Osteocyte (in vitro differentiated cells): ENCODE results near the gene GLI1. TPM values are rescaled to one million over a fixed set of nuclear protein-coding genes. Genes with fewer than 3 reads are reported as not detected.
"Not testable (repeated sequence)": the region's sequence is repeated elsewhere in the genome, so short reads cannot be mapped to it uniquely, and the experiment has no call there.

Experiments used
- DNase-seq: peaks from one replicate; pipeline ENCODE4 v3.0.0; 2021; ENCODE audit warnings: mixed read lengths; ENCODE audit not compliant: unreplicated experiment; ENCODE audit errors: extremely low spot score
- H3K27ac Mint-ChIP-seq: one replicate; pipeline ENCODE4 v1.8.0; 2021; ENCODE audit warnings: mild to moderate bottlenecking, mixed read lengths; ENCODE audit not compliant: unreplicated experiment
- H3K27me3 Mint-ChIP-seq: one replicate; pipeline ENCODE4 v1.8.0; 2021; ENCODE audit warnings: mixed read lengths; ENCODE audit not compliant: unreplicated experiment
- H3K36me3 Mint-ChIP-seq: one replicate; pipeline ENCODE4 v1.8.0; 2021; ENCODE audit warnings: mixed read lengths; ENCODE audit not compliant: unreplicated experiment
- H3K4me1 Mint-ChIP-seq: one replicate; pipeline ENCODE4 v1.8.0; 2021; ENCODE audit warnings: mixed read lengths; ENCODE audit not compliant: unreplicated experiment
- H3K4me3 Mint-ChIP-seq: one replicate; pipeline ENCODE4 v1.8.0; 2021; ENCODE audit warnings: mild to moderate bottlenecking, moderate library complexity, mixed read lengths; ENCODE audit not compliant: unreplicated experiment
- H3K9me3 Mint-ChIP-seq: one replicate; pipeline ENCODE4 v1.8.0; 2021; ENCODE audit warnings: mixed read lengths; ENCODE audit not compliant: unreplicated experiment
- total RNA-seq: library from RNA; stranded (reverse); gene quantifications from 2 replicates; pipeline ENCODE4 v1.2.1, GENCODE V29; 2021
- TF ChIP-seq, protein P1 (sequence below): fragments of 200-600 bp; sonication (generic); IDR thresholded peaks from 2 replicates; pipeline ENCODE4 v1.5.0; 2021; ENCODE audit warnings: antibody characterized with exemption, mild to moderate bottlenecking, moderate library complexity

Gene GLI1
- total RNA-seq, 1 donor from 2014 or later = 7.7 TPM

DNA sequence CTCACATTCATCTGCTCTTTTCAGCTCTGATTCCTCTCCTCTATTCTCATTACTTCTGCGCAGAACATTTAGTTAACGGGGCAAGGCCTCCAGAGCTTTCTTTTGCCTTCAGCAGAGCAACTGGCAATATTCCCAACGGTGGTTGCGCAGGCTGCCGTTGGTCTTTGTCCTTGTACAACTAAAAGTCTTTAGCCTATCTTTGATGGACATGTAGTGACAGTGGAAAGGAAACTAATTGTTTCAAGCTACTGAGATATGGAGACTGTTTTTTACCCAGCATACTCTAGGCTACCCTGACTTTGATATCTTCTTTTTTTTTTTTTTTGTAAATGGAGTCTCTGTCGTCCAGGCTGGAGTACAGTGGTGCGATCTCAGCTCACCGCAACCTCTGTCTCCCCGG lies 41.3 kb upstream of the GLI1 start:
- peaks cover 16% of the 10 kb centered on the region for H3K36me3 Mint-ChIP-seq
- no peak overlapping the region for H3K27ac Mint-ChIP-seq
- H3K4me1 Mint-ChIP-seq = peaks cover 3% of the 10 kb centered on the region
- no peak overlapping the region for H3K4me3 Mint-ChIP-seq
- TF ChIP-seq, protein P1, sequence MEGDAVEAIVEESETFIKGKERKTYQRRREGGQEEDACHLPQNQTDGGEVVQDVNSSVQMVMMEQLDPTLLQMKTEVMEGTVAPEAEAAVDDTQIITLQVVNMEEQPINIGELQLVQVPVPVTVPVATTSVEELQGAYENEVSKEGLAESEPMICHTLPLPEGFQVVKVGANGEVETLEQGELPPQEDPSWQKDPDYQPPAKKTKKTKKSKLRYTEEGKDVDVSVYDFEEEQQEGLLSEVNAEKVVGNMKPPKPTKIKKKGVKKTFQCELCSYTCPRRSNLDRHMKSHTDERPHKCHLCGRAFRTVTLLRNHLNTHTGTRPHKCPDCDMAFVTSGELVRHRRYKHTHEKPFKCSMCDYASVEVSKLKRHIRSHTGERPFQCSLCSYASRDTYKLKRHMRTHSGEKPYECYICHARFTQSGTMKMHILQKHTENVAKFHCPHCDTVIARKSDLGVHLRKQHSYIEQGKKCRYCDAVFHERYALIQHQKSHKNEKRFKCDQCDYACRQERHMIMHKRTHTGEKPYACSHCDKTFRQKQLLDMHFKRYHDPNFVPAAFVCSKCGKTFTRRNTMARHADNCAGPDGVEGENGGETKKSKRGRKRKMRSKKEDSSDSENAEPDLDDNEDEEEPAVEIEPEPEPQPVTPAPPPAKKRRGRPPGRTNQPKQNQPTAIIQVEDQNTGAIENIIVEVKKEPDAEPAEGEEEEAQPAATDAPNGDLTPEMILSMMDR = no peak
- no peaks in the 10 kb centered on the region for H3K27me3 Mint-ChIP-seq
- H3K9me3 Mint-ChIP-seq = no peaks in the 10 kb centered on the region
- no peak for DNase-seq

- Mint-ChIP-seq H3K27ac (no peak overlapping the region), H3K36me3 (peaks cover 18% of the 10 kb centered on the region), H3K4me3 (no peak overlapping the region), H3K27me3 (no peaks in the 10 kb centered on the region), H3K4me1 (peaks cover 3% of the 10 kb centered on the region), H3K9me3 (no peaks in the 10 kb centered on the region)
- TF ChIP-seq, protein P1 = no peak
- no peak for DNase-seq
Observed at GRCh38 chr12:57419495-57419894, 40.1 kb upstream of the GLI1 start.

- H3K36me3 Mint-ChIP-seq = peaks cover 20% of the 10 kb centered on the region
- DNase-seq = no peak
- no peak overlapping the region for H3K27ac Mint-ChIP-seq
- no peaks in the 10 kb centered on the region for H3K27me3 Mint-ChIP-seq
- TF ChIP-seq, protein P1 = no peak
- no peaks in the 10 kb centered on the region for H3K9me3 Mint-ChIP-seq
- H3K4me1 Mint-ChIP-seq = peaks cover 3% of the 10 kb centered on the region
- H3K4me3 Mint-ChIP-seq = no peak overlapping the region
Observed at GRCh38 chr12:57420482-57420881, 39.1 kb upstream of the GLI1 start.

DNA sequence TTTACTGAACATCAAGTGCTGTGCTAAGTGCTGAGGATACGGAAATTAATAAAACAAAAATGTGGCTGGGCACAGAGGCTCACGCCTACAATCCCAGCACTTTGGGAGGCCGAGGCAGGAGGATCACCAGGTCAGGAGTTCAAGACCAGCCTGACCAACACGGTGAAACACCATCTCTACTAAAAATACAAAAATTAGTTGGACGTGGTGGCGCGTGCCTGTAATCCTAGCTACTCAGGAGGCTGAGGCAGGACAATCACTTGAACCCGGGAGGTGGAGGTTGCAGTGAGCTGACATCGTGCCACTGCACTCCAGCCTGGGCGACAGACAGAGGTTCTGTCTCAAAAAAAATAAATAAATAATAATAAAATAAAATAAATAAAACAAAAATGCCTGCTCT lies 32.6 kb upstream of the GLI1 start:
- not testable (repeated sequence) for H3K27ac Mint-ChIP-seq, H3K4me3 Mint-ChIP-seq, DNase-seq, H3K27me3 Mint-ChIP-seq, H3K9me3 Mint-ChIP-seq
- Mint-ChIP-seq H3K36me3 (peaks cover 16% of the 10 kb centered on the region), H3K4me1 (peaks cover 27% of the 10 kb centered on the region)

GRCh38 chr12:57428965-57429364 lies 30.6 kb upstream of the GLI1 start:
- TF ChIP-seq, protein P1 = no peak
- Mint-ChIP-seq H3K4me3 (peak overlapping the region; percentile 93), H3K9me3 (no peaks in the 10 kb centered on the region), H3K27ac (peak overlapping the region; percentile 97), H3K36me3 (peaks cover 6% of the 10 kb centered on the region), H3K4me1 (peaks cover 27% of the 10 kb centered on the region), H3K27me3 (no peaks in the 10 kb centered on the region)
- DNase-seq = no peak

GRCh38 chr12:57429473-57430111 lies 30.0 kb upstream of the GLI1 start:
- Mint-ChIP-seq H3K27me3 (no peaks in the 10 kb centered on the region), H3K4me1 (peaks cover 27% of the 10 kb centered on the region), H3K4me3 (peak overlapping the region; percentile 93), H3K27ac (peak overlapping the region; percentile 97), H3K9me3 (no peaks in the 10 kb centered on the region), H3K36me3 (peaks cover 3% of the 10 kb centered on the region)
- no peak for DNase-seq
- TF ChIP-seq, protein P1 = no peak
